C4-2B (cell line): Measurements from ENCODE around the gene PPIC.

Source experiments
- ZFX ChIP-seq: fragments of 450-650 bp; IDR thresholded peaks from 2 replicates; pipeline ENCODE4 v1.6.1; 2017
- TF ChIP-seq, protein P1 (sequence below): fragments of 450-650 bp; conservative IDR thresholded peaks from 2 replicates; pipeline ENCODE4 v1.5.1; 2017; ENCODE audit warnings: mild to moderate bottlenecking

DNA sequence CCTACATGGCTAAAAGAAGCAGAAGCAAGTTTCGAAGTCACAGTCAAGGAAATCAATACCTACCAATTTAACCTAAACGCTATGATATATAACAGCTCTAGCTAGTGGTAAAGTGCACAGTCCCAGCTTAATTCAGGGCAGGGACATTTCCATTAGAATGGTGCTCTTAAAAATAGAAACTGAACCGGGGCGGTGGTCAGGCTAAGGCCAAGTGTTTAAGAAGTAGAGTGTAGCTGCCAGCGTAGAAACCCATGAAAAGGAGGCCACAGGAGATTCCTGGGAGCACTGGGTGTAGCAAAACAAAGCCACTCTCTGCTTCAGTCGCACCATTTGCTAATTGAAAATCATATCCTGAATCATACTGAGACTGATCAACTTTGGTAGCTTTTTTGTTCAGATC is 28.8 kb downstream of the PPIC start:
- TF ChIP-seq, protein P1, sequence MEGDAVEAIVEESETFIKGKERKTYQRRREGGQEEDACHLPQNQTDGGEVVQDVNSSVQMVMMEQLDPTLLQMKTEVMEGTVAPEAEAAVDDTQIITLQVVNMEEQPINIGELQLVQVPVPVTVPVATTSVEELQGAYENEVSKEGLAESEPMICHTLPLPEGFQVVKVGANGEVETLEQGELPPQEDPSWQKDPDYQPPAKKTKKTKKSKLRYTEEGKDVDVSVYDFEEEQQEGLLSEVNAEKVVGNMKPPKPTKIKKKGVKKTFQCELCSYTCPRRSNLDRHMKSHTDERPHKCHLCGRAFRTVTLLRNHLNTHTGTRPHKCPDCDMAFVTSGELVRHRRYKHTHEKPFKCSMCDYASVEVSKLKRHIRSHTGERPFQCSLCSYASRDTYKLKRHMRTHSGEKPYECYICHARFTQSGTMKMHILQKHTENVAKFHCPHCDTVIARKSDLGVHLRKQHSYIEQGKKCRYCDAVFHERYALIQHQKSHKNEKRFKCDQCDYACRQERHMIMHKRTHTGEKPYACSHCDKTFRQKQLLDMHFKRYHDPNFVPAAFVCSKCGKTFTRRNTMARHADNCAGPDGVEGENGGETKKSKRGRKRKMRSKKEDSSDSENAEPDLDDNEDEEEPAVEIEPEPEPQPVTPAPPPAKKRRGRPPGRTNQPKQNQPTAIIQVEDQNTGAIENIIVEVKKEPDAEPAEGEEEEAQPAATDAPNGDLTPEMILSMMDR, result no peak
- no peak for TF ChIP-seq ZFX
